Stimulated activated CD8-positive, alpha-beta memory T cell treated with anti-CD3 and anti-CD28 coated beads, Interleukin-12 subunit alpha, Interleukin-12 subunit beta, amount 100 ng/mL, for 4 hours (primary cell): ENCODE data around the gene KIF22.
"Not testable (repeated sequence)": the region's sequence is repeated elsewhere in the genome, so short reads cannot be mapped to it uniquely, and the experiment has no call there.

Source experiments
- DNase-seq: peaks from one replicate; pipeline ENCODE4 v3.0.0-alpha.2; 2020; ENCODE audit warnings: low read depth

The KIF22 gene

GRCh38 chr16:29766571-29766970 is 24.0 kb upstream of the KIF22 start:
- DNase-seq = no peak

GRCh38 chr16:29767062-29767461 is 23.5 kb upstream of the KIF22 start:
- no peak for DNase-seq

- no peak for DNase-seq
These were observed 21.0 kb upstream of the KIF22 start for GRCh38 chr16:29769507-29769906.

GRCh38 chr16:29770250-29770929 is 20.2 kb upstream of the KIF22 start:
- DNase-seq = no peak

- DNase-seq = not testable (repeated sequence)
These were observed 18.2 kb upstream of the KIF22 start for GRCh38 chr16:29772330-29772729.

- DNase-seq = no peak
These were observed 15.8 kb upstream of the KIF22 start for GRCh38 chr16:29774730-29775129.

- no peak for DNase-seq
These were observed 14.7 kb upstream of the KIF22 start for GRCh38 chr16:29775742-29776408.

- no peak for DNase-seq
These were observed 12.8 kb upstream of the KIF22 start, which contains the start of gene ZG16 for GRCh38 chr16:29777576-29778350. ZG16 (plus strand) TSS chr16:29778256; CDS start chr16:29779267, 1,011 bp downstream.

GRCh38 chr16:29779474-29779873 is 11.1 kb upstream of the KIF22 start:
- no peak for DNase-seq

- not testable (repeated sequence) for DNase-seq
These were observed 7.2 kb upstream of the KIF22 start for GRCh38 chr16:29783094-29783953.

- no peak for DNase-seq
These were observed 6.4 kb upstream of the KIF22 start for GRCh38 chr16:29784157-29784556.

- peak; percentile 50 for DNase-seq
These were observed 5.5 kb upstream of the KIF22 start for GRCh38 chr16:29784901-29785500.

- DNase-seq = not testable (repeated sequence)
These were observed 3.4 kb upstream of the KIF22 start for GRCh38 chr16:29787155-29787554.

GRCh38 chr16:29789775-29790182 is 772 bp upstream of the KIF22 start:
- DNase-seq = no peak

GRCh38 chr16:29790949-29791844 is 646 bp downstream of the KIF22 start:
- no peak for DNase-seq

GRCh38 chr16:29791845-29792807 is 1.6 kb downstream of the KIF22 start:
- no peak for DNase-seq

- not testable (repeated sequence) for DNase-seq
These were observed 2.6 kb downstream of the KIF22 start for GRCh38 chr16:29793153-29793552.

GRCh38 chr16:29794231-29794710 is 3.7 kb downstream of the KIF22 start:
- no peak for DNase-seq

- DNase-seq = no peak
These were observed 11.9 kb downstream of the KIF22 start for GRCh38 chr16:29802416-29802935.
